Common myeloid progenitor, CD34-positive (primary cell): ENCODE measurements around the gene UPK3A.

Experiments used
- CTCF ChIA-PET: fragments of 350-600 bp; sonication (Branson Sonifier 250); formaldehyde crosslinking; loops from one replicate; lab custom pipeline; 2021; ENCODE audit warnings: antibody characterized with exemption; lab: Charles Lee
- POLR2A ChIA-PET: fragments of 350-600 bp; sonication (Branson Sonifier 250); formaldehyde crosslinking; loops from one replicate; lab custom pipeline; 2021; ENCODE audit warnings: antibody characterized with exemption; lab: Charles Lee
- DNase-seq, 3 donors: peaks; one replicate each; pipeline versions ENCODE4 v3.0.0 to v3.0.0-alpha.2; 2013
- H3K27ac ChIP-seq, 2 experiments: 1 replicate in 1 of 2; 2 replicates in 1 of 2; pipeline ENCODE4 v1.7.0; 2013; ENCODE audit warnings: inconsistent platforms in 2 of 2, low read length in 2 of 2, mild to moderate bottlenecking in 2 of 2, low read depth in 1 of 2, moderate library complexity in 1 of 2; ENCODE audit not compliant: severe bottlenecking in 2 of 2, insufficient read depth in 1 of 2, poor library complexity in 1 of 2
- H3K27me3 ChIP-seq, 5 experiments: replicated peaks in 2 of 5; 1 replicate in 3 of 5; 2 replicates in 2 of 5; pipeline versions ENCODE4 v1.6.1 to v1.7.0; 2013; ENCODE audit warnings: low read length in 4 of 5, mild to moderate bottlenecking in 2 of 5, moderate library complexity in 2 of 5, inconsistent platforms in 1 of 5; ENCODE audit not compliant: insufficient read depth in 5 of 5, control insufficient read depth in 4 of 5
- H3K36me3 ChIP-seq, 4 experiments: 1 replicate in 2 of 4; 2 replicates in 2 of 4; pipeline versions ENCODE4 v1.6.1 to v1.7.0; 2013; ENCODE audit warnings: low read length in 3 of 4, control low read depth in 1 of 4, mild to moderate bottlenecking in 1 of 4; ENCODE audit not compliant: control insufficient read depth in 4 of 4, insufficient read depth in 4 of 4
- H3K4me1 ChIP-seq, 4 experiments: 1 replicate in 3 of 4; 2 replicates in 1 of 4; pipeline versions ENCODE4 v1.6.1 to v1.7.1; 2013; ENCODE audit warnings: low read length in 3 of 4, mild to moderate bottlenecking in 3 of 4, control low read depth in 1 of 4, inconsistent platforms in 1 of 4, moderate library complexity in 1 of 4; ENCODE audit not compliant: control insufficient read depth in 4 of 4, insufficient read depth in 4 of 4; ENCODE audit errors: control extremely low read depth in 1 of 4
- H3K4me3 ChIP-seq, 7 experiments: 1 replicate in 4 of 7; 2 replicates in 3 of 7; pipeline versions ENCODE4 v1.5.1 to v1.7.0; 2013; ENCODE audit warnings: mild to moderate bottlenecking in 7 of 7, low read length in 6 of 7, moderate library complexity in 6 of 7, inconsistent platforms in 2 of 7, low read depth in 2 of 7, control low read depth in 1 of 7; ENCODE audit not compliant: insufficient read depth in 4 of 7, control insufficient read depth in 1 of 7; ENCODE audit errors: extremely low read depth in 1 of 7
- H3K9me3 ChIP-seq, 5 experiments: 1 replicate in 4 of 5; 2 replicates in 1 of 5; pipeline versions ENCODE4 v1.6.1 to v1.7.1; 2013; ENCODE audit warnings: low read length in 4 of 5, mild to moderate bottlenecking in 2 of 5, inconsistent platforms in 1 of 5, low read depth in 1 of 5, moderate library complexity in 1 of 5; ENCODE audit not compliant: control insufficient read depth in 4 of 5, insufficient read depth in 2 of 5; ENCODE audit errors: control extremely low read depth in 1 of 5
- WGBS: methylation state at CpG from one replicate; pipeline ENCODE4 v1.1.5; 2013; ENCODE audit not compliant: insufficient coverage; 5-methylcytosine and 5-hydroxymethylcytosine counted together

UPK3A gene

GRCh38 chr22:45319324-45319685 lies 34.6 kb downstream of the UPK3A start:
- no peaks in the 10 kb centered on the region for H3K9me3 ChIP-seq
- DNase-seq: no peak
- POLR2A ChIA-PET: no interaction called here
- no peak overlapping the region for H3K4me3 ChIP-seq
- CTCF ChIA-PET: no interaction called here
- WGBS: 98% methylated on average over 4 of the region's 5 CpGs
- H3K36me3 ChIP-seq: peaks cover 3 to 24% (median 19%) of the 10 kb centered on the region in 4 experiments
- no peaks in the 10 kb centered on the region for H3K27me3 ChIP-seq
- peak overlapping the region in 1 of 2 experiments; percentile 22 for H3K27ac ChIP-seq
- H3K4me1 ChIP-seq: peaks cover 3 to 17% (median 7%) of the 10 kb centered on the region in 4 experiments

DNA sequence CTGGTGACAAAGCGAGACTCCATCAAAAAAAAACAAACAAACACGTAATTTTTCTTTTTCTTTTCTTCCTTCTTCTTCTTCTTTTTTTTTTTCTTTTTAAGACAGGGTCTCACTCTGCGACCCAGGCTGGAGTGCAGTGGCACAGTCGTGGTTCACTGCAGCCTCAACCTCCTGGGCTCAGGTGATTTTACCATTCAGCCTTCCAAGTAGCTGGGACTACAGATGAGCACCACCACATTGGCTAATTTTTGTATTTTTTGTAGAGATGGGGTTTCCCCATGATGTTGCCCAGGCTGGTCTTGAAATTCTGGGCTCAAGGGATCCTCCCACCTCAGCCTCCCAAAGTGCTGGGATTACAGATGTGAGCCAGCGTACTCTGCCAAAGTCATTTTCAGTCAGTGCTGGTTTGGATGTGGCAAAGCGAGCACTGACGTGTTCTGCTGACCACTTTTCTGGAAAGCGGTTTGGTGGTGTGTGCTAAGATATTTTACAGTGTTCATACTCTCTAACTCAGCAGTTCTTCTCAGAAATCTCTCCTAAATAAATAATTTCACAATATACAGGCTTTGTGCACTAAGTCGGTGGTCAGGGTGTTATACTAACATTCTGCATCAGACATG lies 35.7 kb downstream of the UPK3A start:
- H3K9me3 ChIP-seq: no peaks in the 10 kb centered on the region
- no peaks in the 10 kb centered on the region for H3K27me3 ChIP-seq
- H3K27ac ChIP-seq: no peak overlapping the region
- ChIA-PET POLR2A (no interaction called here), CTCF (no interaction called here)
- no peak for DNase-seq
- peaks cover 3 to 35% (median 25%) of the 10 kb centered on the region in 4 experiments for H3K36me3 ChIP-seq
- H3K4me1 ChIP-seq: peaks cover 3 to 17% (median 7%) of the 10 kb centered on the region in 4 experiments
- 100% methylated on average over 4 of the region's 9 CpGs for WGBS
- H3K4me3 ChIP-seq: no peak overlapping the region

- no peak overlapping the region for H3K4me3 ChIP-seq
- H3K27ac ChIP-seq: no peak overlapping the region
- H3K27me3 ChIP-seq: no peaks in the 10 kb centered on the region
- 95% methylated on average over 7 of the region's 12 CpGs for WGBS
- no peaks in the 10 kb centered on the region for H3K9me3 ChIP-seq
- peaks cover 3 to 42% (median 27%) of the 10 kb centered on the region in 4 experiments for H3K36me3 ChIP-seq
- CTCF ChIA-PET: interaction anchor here (1.0 kb wide), 1 partner anchor 8 kb away, joined by 3 read pairs; no protein-coding TSS in a partner anchor
- POLR2A ChIA-PET: no interaction called here
- H3K4me1 ChIP-seq: peaks cover 3 to 17% (median 7%) of the 10 kb centered on the region in 4 experiments
- DNase-seq: no peak
Observed at GRCh38 chr22:45321827-45322226, 37.1 kb downstream of the UPK3A start.

DNA sequence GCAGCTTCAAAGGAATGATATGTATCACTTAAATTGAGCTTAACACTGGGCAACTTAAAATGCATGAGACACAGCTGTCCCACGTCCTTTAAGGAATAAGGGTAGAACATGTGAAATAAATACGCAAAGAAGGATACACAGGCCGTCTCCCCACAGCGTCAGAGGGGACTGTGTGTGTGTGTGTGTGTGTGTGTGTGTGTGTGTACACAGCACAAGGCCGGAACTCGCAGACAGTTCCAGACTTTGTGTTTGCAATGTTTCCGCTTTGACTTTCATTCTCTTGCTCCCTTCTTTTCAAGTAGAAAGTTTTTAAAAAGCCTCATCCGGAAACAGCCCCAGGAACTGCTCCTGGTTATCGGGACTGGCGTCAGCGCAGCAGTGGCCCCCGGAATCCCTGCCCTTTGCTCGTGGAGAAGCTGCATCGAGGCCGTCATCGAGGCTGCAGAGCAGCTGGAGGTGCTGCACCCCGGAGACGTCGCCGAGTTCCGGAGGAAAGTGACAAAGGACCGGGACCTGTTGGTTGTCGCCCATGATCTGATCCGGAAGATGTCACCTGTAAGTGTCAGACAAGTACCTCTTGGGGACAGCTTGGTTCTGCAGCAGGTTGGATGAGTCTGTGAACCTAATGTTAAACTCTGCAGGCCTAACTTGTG lies 38.2 kb downstream of the UPK3A start:
- ChIA-PET CTCF (interaction anchor here (1.0 to 1.5 kb wide), 3 partner anchors 9 to 14 kb away, joined by 3 to 5 read pairs (median 3); no protein-coding TSS in a partner anchor), POLR2A (interaction anchor here (0.5 to 1.4 kb wide), 2 partner anchors 11 to 105 kb away, joined by 3 read pairs; no protein-coding TSS in a partner anchor)
- no peaks in the 10 kb centered on the region for H3K9me3 ChIP-seq
- WGBS: 97% methylated on average over 22 of the region's 24 CpGs
- no peaks in the 10 kb centered on the region for H3K27me3 ChIP-seq
- DNase-seq: no peak
- peaks cover 3 to 11% (median 6%) of the 10 kb centered on the region in 4 experiments for H3K4me1 ChIP-seq
- H3K36me3 ChIP-seq: peaks cover 5 to 50% (median 32%) of the 10 kb centered on the region in 4 experiments
- no peak overlapping the region for H3K27ac ChIP-seq
- H3K4me3 ChIP-seq: no peak overlapping the region

GRCh38 chr22:45323695-45324094 lies 38.9 kb downstream of the UPK3A start:
- CTCF ChIA-PET: interaction anchor here (1.1 to 1.5 kb wide), 2 partner anchors 13 kb away, joined by 3 to 5 read pairs; no protein-coding TSS in a partner anchor

GRCh38 chr22:45324311-45324711 lies 39.6 kb downstream of the UPK3A start:
- Histone ChIP-seq H3K27me3 (no peaks in the 10 kb centered on the region), H3K4me1 (no peaks in the 10 kb centered on the region), H3K4me3 (no peak overlapping the region), H3K36me3 (peaks cover 5 to 51% (median 35%) of the 10 kb centered on the region in 4 experiments), H3K9me3 (no peaks in the 10 kb centered on the region), H3K27ac (no peak overlapping the region)
- no peak for DNase-seq
- POLR2A ChIA-PET: interaction anchor here (1.4 kb wide), 1 partner anchor 10 kb away, joined by 3 read pairs; no protein-coding TSS in a partner anchor
- WGBS: over 99% methylated on average over 12 of the region's 12 CpGs
- CTCF ChIA-PET: interaction anchor here (1.1 to 1.5 kb wide), 2 partner anchors 12 to 13 kb away, joined by 3 to 5 read pairs; no protein-coding TSS in a partner anchor

More at GRCh38 chr22:45323695-45324094, 38.9 kb downstream of the UPK3A start:
- POLR2A ChIA-PET: interaction anchor here (1.4 kb wide), 1 partner anchor 12 kb away, joined by 3 read pairs; no protein-coding TSS in a partner anchor
- DNase-seq: no peak
- Histone ChIP-seq H3K9me3 (no peaks in the 10 kb centered on the region), H3K4me1 (peaks cover 0 to 5% (median 2%) of the 10 kb centered on the region in 4 experiments), H3K36me3 (peaks cover 5 to 50% (median 33%) of the 10 kb centered on the region in 4 experiments), H3K27me3 (no peaks in the 10 kb centered on the region), H3K27ac (no peak overlapping the region), H3K4me3 (no peak overlapping the region)
- 99% methylated on average over 6 of the region's 7 CpGs for WGBS
